Measurements from ENCODE around the gene ELOVL5.
"Not testable (repeated sequence)": the region's sequence is repeated elsewhere in the genome, so short reads cannot be mapped to it uniquely, and the experiment has no call there.

Gene ELOVL5

GRCh38 chr6:53359095-53359842, 10.5 kb upstream of the ELOVL5 start:
- DNase-seq, result peak; percentile 99

- DNase-seq, result peak; percentile 93
These were observed 9.8 kb upstream of the ELOVL5 start for GRCh38 chr6:53358440-53359094.

GRCh38 chr6:53357576-53358360, 9.0 kb upstream of the ELOVL5 start:
- DNase-seq, result no peak

- DNase-seq, result no peak
These were observed 4.9 kb upstream of the ELOVL5 start for GRCh38 chr6:53353624-53354023.

- DNase-seq, result no peak
These were observed 3.6 kb upstream of the ELOVL5 start for GRCh38 chr6:53352360-53352759.

GRCh38 chr6:53349209-53349693, 501 bp upstream of the ELOVL5 start:
- no peak for DNase-seq

- DNase-seq, result peak; percentile 93
These were observed 804 bp downstream of the ELOVL5 start for GRCh38 chr6:53347921-53348370.

- DNase-seq, result peak; percentile 77
These were observed 1.4 kb downstream of the ELOVL5 start for GRCh38 chr6:53347250-53347920.

GRCh38 chr6:53346049-53346448, 2.7 kb downstream of the ELOVL5 start:
- not testable (repeated sequence) for DNase-seq

GRCh38 chr6:53344969-53345368, 3.8 kb downstream of the ELOVL5 start:
- DNase-seq, result no peak

GRCh38 chr6:53343092-53343491, 5.7 kb downstream of the ELOVL5 start:
- no peak for DNase-seq

- DNase-seq, result no peak
These were observed 6.5 kb downstream of the ELOVL5 start for GRCh38 chr6:53342217-53342616.

GRCh38 chr6:53340536-53340935, 8.2 kb downstream of the ELOVL5 start:
- DNase-seq, result no peak

GRCh38 chr6:53339424-53339823, 9.3 kb downstream of the ELOVL5 start:
- no peak for DNase-seq

- DNase-seq, result no peak
These were observed 10.4 kb downstream of the ELOVL5 start for GRCh38 chr6:53338304-53338703.

GRCh38 chr6:53336070-53336469, 12.7 kb downstream of the ELOVL5 start:
- DNase-seq, result no peak

GRCh38 chr6:53335224-53335994, 13.3 kb downstream of the ELOVL5 start:
- peak; percentile 96 for DNase-seq

GRCh38 chr6:53333439-53334408, 15.0 kb downstream of the ELOVL5 start:
- DNase-seq, result no peak

- DNase-seq, result no peak
These were observed 17.1 kb downstream of the ELOVL5 start for GRCh38 chr6:53331678-53332077.

- DNase-seq, result no peak
These were observed 18.6 kb downstream of the ELOVL5 start for GRCh38 chr6:53330137-53330536.

- DNase-seq, result no peak
These were observed 20.4 kb downstream of the ELOVL5 start for GRCh38 chr6:53328375-53328774.
